Lower leg skin (tissue), 4 donors: Measurements from ENCODE around the gene CAPZA1. TPM values are rescaled to one million over a fixed set of nuclear protein-coding genes. Genes with fewer than 3 reads are reported as not detected.

Source experiments
- DNase-seq, 2 donors: peaks; one replicate each; pipeline ENCODE4 v3.0.0-alpha.2; 2019; ENCODE audit warnings: low spot score in 2 of 2
- H3K4me3 ChIP-seq: fragments of 200-600 bp; sonication (generic); 2 replicates; pipeline ENCODE4 v1.5.1; 2017; ENCODE audit warnings: mild to moderate bottlenecking, low read depth; ENCODE audit not compliant: poor library complexity, severe bottlenecking
- POLR2A ChIP-seq, 2 donors: fragments of 450-650 bp; IDR thresholded peaks; one replicate each; pipeline ENCODE4 v1.6.1; 2016 to 2017; ENCODE audit warnings: antibody characterized with exemption in 2 of 2, mild to moderate bottlenecking in 1 of 2, moderate library complexity in 1 of 2
- WGBS, 2 donors: methylation state at CpG; one replicate each; pipeline ENCODE4 v1.1.5; 2018; 5-methylcytosine and 5-hydroxymethylcytosine counted together
- intact Hi-C: fragments of 100-400 bp; cut with DNase I; formaldehyde crosslinking; loops from one replicate; pipeline ENCODE4 v1.15.0; 2023; ENCODE audit warnings: low total_unique reads
- total RNA-seq, 4 donors: library from RNA; depleted of rRNA; stranded (reverse); fragments of >200 nt; gene quantifications; one replicate each; pipeline ENCODE4 v1.1.0, GENCODE V29; 2016
- TF ChIP-seq, protein P1 (sequence below), 3 donors: fragments of 450-650 bp; IDR thresholded peaks; one replicate each; pipeline ENCODE4 v1.5.1; 2016; ENCODE audit warnings: antibody characterized with exemption in 3 of 3, mild to moderate bottlenecking in 3 of 3, moderate library complexity in 2 of 3

CAPZA1 gene
- total RNA-seq, 4 donors from 2014 or later: 110 to 170 (median 144) TPM

- no peak for TF ChIP-seq POLR2A (IDR thresholded peaks at IDR 0.05)
- TF ChIP-seq, protein P1, sequence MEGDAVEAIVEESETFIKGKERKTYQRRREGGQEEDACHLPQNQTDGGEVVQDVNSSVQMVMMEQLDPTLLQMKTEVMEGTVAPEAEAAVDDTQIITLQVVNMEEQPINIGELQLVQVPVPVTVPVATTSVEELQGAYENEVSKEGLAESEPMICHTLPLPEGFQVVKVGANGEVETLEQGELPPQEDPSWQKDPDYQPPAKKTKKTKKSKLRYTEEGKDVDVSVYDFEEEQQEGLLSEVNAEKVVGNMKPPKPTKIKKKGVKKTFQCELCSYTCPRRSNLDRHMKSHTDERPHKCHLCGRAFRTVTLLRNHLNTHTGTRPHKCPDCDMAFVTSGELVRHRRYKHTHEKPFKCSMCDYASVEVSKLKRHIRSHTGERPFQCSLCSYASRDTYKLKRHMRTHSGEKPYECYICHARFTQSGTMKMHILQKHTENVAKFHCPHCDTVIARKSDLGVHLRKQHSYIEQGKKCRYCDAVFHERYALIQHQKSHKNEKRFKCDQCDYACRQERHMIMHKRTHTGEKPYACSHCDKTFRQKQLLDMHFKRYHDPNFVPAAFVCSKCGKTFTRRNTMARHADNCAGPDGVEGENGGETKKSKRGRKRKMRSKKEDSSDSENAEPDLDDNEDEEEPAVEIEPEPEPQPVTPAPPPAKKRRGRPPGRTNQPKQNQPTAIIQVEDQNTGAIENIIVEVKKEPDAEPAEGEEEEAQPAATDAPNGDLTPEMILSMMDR (IDR thresholded peaks at IDR 0.05): no peak
- DNase-seq: no peak
- H3K4me3 ChIP-seq: no peak overlapping the region
- intact Hi-C loops: no loop called here
- 87 to 93% methylated on average over 1 of the region's 1 CpG for whole genome bisulfite sequencing, 2 donors
Observed at GRCh38 chr1:112672842-112673241, 53.2 kb downstream of the CAPZA1 start.

DNA sequence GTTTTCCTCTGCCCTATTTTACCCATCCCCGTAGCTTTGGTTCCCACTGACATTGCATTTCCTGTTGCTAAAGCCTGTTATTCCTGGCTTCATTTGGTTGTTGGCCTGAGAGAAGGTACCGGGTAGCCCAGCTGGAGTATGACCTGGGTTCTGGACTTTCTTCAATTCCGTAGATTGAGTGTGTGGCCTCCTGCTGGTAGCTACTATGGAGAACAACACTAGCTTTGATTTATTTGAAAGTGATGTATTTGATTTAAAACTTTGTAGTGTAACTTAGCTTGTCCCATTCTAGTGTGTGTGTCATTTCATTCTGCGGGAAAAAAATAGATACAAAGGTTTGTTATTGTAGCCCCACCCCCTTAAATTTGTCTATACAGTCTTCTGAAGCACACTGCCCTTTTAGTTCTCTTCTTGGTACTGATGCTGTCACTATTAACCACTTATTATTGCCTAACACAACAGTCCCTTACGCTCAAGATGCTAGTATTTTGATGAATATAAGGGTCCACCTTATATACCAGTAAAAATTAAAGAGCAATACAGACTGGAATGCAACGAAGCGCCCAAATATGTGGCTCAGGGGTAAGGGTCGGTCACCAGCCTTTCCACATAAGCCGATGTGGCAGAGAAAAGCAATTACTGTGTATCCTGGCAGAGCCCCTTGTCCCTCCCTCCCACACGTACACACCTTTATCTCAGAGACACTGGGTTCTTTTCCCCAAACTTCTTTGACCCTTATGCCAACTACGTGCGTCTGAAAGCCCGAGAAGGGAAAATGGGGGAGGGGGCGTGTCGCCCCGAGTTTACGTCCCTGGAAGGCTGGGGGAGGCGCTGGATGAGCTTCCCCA lies 54.2 kb downstream of the CAPZA1 start:
- WGBS, 2 donors: 3% methylated on average over 18 of the region's 18 CpGs
- intact Hi-C loops: no loop called here
- peak in 1 of 2 donors; percentile 74 for DNase-seq
- peak overlapping the region; percentile 79 for H3K4me3 ChIP-seq
- TF ChIP-seq, protein P1 (IDR thresholded peaks at IDR 0.05): no peak
- no peak for TF ChIP-seq POLR2A (IDR thresholded peaks at IDR 0.05)

DNA sequence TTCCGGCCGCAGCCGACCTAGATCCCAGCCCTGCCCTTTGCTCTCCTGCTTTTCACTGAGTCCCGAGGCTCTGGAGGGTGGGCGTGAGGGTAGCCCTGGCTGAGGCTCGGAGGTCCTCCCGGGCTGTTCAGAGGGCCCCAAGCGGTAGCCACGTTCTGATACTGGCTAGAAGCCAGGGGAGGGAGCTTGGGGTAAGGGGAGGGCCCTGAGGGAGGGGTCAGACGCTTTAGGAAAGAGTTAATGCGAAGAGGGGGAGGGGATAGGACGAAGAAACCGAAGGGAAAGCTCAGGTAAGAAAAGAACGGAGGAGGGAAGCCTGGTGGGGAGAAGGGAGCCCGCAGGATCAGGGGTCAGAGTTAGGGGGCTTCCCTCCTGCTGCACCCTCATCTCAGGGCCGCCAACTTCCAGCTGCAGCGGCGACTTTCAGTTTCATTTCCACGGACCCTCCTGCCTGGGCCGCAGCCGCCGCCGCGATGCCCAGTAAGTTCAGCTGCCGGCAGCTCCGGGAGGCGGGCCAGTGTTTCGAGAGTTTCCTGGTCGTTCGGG lies 54.9 kb downstream of the CAPZA1 start, which contains the start of gene MOV10:
Gene MOV10, plus strand, starts transcription at position 220 of the 546 bp plus-strand sequence. Its CDS starts 254 bp downstream, at position 474.
- DNase-seq: peak; percentile 59 to 94
- peak within 1 kb of the TSS; percentile 79 for H3K4me3 ChIP-seq
- intact Hi-C loops: no loop called here
- WGBS, 2 donors: 0% methylated on average over 30 of the region's 30 CpGs
- TF ChIP-seq, protein P1 (IDR thresholded peaks at IDR 0.05): no peak
- TF ChIP-seq POLR2A (IDR thresholded peaks at IDR 0.05): no peak

DNA sequence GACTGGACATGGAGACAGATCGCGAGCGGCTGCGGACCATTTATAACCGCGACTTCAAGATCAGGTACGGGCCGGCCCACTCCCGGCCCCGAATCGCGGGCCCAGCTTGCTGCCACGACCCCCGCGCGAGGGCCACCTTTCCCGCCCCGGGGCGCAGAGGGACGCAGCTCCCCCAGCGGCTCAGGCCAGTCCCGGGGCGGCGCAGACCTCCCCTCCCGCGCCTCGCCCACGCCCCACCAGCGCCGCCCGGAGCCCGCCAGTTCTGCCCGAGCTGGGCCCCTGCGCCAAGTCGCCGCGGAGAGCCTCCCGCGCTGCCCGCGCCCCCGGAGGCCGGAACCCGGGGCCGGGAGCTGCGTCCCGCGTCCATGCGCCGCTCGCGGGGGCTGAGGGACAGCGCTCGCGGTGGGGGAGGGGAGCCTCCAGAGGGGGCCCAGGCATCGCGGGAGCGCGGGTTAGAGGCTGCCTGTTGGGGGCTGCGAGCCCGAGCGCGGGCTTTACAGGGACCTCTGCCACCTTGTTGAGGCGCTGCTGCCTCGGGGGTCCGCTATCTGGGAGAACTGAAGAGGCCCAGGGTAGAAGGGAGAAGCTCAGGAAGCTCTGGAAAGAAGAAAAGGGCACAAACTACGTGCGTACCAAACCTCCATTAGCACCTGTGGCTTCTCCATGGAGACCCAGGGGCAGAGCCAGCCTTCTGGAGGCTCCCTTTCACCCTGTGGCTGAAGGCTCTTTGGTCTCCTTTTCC lies 55.5 kb downstream of the CAPZA1 start:
- intact Hi-C loops: no loop called here
- no peak for DNase-seq
- 1% methylated on average over 37 to 47 of the region's 68 CpGs for WGBS, 2 donors
- TF ChIP-seq POLR2A (IDR thresholded peaks at IDR 0.05): no peak
- peak overlapping the region; percentile 79 for H3K4me3 ChIP-seq

- 39 to 42% methylated on average over 7 of the region's 7 CpGs for WGBS, 2 donors
- H3K4me3 ChIP-seq: peak overlapping the region; percentile 79
- DNase-seq: no peak
- intact Hi-C loops: no loop called here
- TF ChIP-seq, protein P1 (IDR thresholded peaks at IDR 0.05): no peak
- no peak for TF ChIP-seq POLR2A (IDR thresholded peaks at IDR 0.05)
Observed at GRCh38 chr1:112675728-112676381, 56.2 kb downstream of the CAPZA1 start.
